Mammary epithelial cell (primary cell): ENCODE data around the gene CYP19A1.

Experiments used
- EZH2 ChIP-seq: IDR thresholded peaks from 2 replicates; pipeline ENCODE4 v1.6.1; 2012; ENCODE audit warnings: low read length, inconsistent platforms, borderline replicate concordance
- TF ChIP-seq, protein P1 (sequence below), 2 donors: IDR thresholded peaks in 1 of 2; conservative IDR thresholded peaks in 1 of 2; 2 replicates each; pipeline ENCODE4 v1.5.1; 2011 to 2012; ENCODE audit warnings: inconsistent platforms in 2 of 2, low read length in 2 of 2, mild to moderate bottlenecking in 2 of 2, control low read depth in 1 of 2, low read depth in 1 of 2; ENCODE audit not compliant: insufficient read depth in 1 of 2; ENCODE audit errors: extremely low read depth in 1 of 2

DNA sequence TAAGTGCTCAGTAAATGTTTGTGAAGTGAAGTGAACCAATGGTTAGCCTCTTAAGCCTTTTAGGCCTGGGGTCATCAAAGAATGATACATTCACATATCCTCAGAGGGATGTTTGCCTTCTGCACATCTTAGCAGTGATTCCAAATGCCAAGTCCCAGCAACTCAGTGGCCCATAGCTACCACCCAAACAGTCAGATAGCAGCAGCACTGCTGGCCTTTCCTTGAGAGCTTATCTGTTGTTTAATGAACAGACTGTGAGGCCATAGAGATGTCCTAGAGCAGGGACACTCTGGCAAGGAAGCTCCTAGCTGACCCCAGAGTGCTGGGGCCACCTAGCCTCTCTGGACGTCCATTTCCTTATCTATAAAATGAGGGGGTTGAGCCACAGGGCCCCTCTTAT lies 86.8 kb downstream of the CYP19A1 start:
- TF ChIP-seq, protein P1, sequence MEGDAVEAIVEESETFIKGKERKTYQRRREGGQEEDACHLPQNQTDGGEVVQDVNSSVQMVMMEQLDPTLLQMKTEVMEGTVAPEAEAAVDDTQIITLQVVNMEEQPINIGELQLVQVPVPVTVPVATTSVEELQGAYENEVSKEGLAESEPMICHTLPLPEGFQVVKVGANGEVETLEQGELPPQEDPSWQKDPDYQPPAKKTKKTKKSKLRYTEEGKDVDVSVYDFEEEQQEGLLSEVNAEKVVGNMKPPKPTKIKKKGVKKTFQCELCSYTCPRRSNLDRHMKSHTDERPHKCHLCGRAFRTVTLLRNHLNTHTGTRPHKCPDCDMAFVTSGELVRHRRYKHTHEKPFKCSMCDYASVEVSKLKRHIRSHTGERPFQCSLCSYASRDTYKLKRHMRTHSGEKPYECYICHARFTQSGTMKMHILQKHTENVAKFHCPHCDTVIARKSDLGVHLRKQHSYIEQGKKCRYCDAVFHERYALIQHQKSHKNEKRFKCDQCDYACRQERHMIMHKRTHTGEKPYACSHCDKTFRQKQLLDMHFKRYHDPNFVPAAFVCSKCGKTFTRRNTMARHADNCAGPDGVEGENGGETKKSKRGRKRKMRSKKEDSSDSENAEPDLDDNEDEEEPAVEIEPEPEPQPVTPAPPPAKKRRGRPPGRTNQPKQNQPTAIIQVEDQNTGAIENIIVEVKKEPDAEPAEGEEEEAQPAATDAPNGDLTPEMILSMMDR (conservative IDR thresholded peaks at IDR 0.05 in 1 of 2, IDR thresholded peaks at IDR 0.05 in 1 of 2; ENCODE audit: extremely low read depth in 1 of 2, insufficient read depth in 1 of 2, low read depth in 1 of 2, low read length in 2 of 2), result no peak
- TF ChIP-seq EZH2, result no peak
